Ovary (tissue), 9 donors: Measurements from ENCODE around the gene ATPAF1. TPM values are rescaled to one million over a fixed set of nuclear protein-coding genes. Genes with fewer than 3 reads are reported as not detected.

Experiments
- DNase-seq, 5 donors: peaks; one replicate each; pipeline ENCODE4 v3.0.0-alpha.2; 2019 to 2020
- H3K27ac ChIP-seq, 2 donors: fragments of 200-600 bp; one replicate each; pipeline versions ENCODE4 v1.5.1 to v1.8.0; 2019 to 2022
- H3K27me3 ChIP-seq: fragments of 200-600 bp; one replicate; pipeline ENCODE4 v1.8.0; 2022
- H3K36me3 ChIP-seq: fragments of 200-600 bp; sonication (generic); one replicate; pipeline ENCODE4 v1.5.1; 2019
- H3K4me1 ChIP-seq: one replicate; pipeline ENCODE4 v1.8.1; 2013; ENCODE audit warnings: mild to moderate bottlenecking, moderate library complexity; ENCODE audit not compliant: insufficient read depth
- H3K4me3 ChIP-seq: fragments of 200-600 bp; sonication (generic); one replicate; pipeline ENCODE4 v1.5.1; 2017
- H3K9me3 ChIP-seq, 2 donors: fragments of 200-600 bp in 1 of 2; sonication (generic) in 1 of 2; one replicate each; pipeline versions ENCODE4 v1.5.1 to v1.8.1; 2013 to 2019; ENCODE audit warnings: mild to moderate bottlenecking in 1 of 2, moderate library complexity in 1 of 2
- EP300 ChIP-seq: sonication (generic); formaldehyde crosslinking; IDR thresholded peaks from one replicate; pipeline ENCODE4 v1.6.1; 2017; ENCODE audit warnings: antibody characterized with exemption
- POLR2A ChIP-seq: fragments of 450-650 bp; IDR thresholded peaks from one replicate; pipeline ENCODE4 v1.6.1; 2017; ENCODE audit warnings: antibody characterized with exemption, mild to moderate bottlenecking, moderate library complexity
- WGBS, 3 donors: extraction: QIAGEN DNeasy Blood & Tissue Kit in 1 of 3; methylation state at CpG; one replicate each; pipeline versions ENCODE4 v1.1.5 to v1.1.7; 2013 to 2017; 5-methylcytosine and 5-hydroxymethylcytosine counted together
- intact Hi-C, 4 donors: fragments of 100-400 bp; cut with DNase I; formaldehyde crosslinking; loops; one replicate each; pipeline versions ENCODE4 v1.11.0 to v1.15.1; 2022 to 2023
- polyA plus RNA-seq, 2 donors: library from polyadenylated mRNA; stranded (reverse); fragments of 200-250 nt in 1 of 2; fragments of 350-450 nt in 1 of 2; fragmentation: Illumina TruSeq in 1 of 2; extraction: RNeasy Lipid Tissue Mini Kit (QIAGEN cat#74804) in 1 of 2; gene quantifications; one replicate each; pipeline ENCODE4 v1.2.3, GENCODE V29; 2013 to 2014
- total RNA-seq, 7 donors: library from RNA; depleted of rRNA in 2 of 7; stranded (reverse); fragments of >200 nt in 2 of 7; fragmentation: NEBNext Ultra II Directional in 3 of 7; extraction: Animal tissue kit (Norgen Biotek cat#: 25700) in 3 of 7; gene quantifications; one replicate each; pipeline versions ENCODE4 v1.1.0 to v1.2.4, GENCODE V29; 2016 to 2023
- TF ChIP-seq, protein P1 (sequence below), 3 donors: fragments of 450-650 bp in 2 of 3; fragments of 200-600 bp in 1 of 3; IDR thresholded peaks; one replicate each; pipeline versions ENCODE4 v1.5.1 to v1.8.0; 2016 to 2022; ENCODE audit warnings: antibody characterized with exemption in 3 of 3, mild to moderate bottlenecking in 1 of 3
- donor health status: DM: no; HTN: no; CAD: no; lungs with moderate emphysema.
- donor health status: DM: no; HTN: no; CAD: no.
- donor health status: Bipolar disorder and iron deficiency.
- donor health status: DM: yes; HTN: yes; CAD: no.
- donor health status: DM: no; HTN: no; CAD: no.
- donor health status: DM: yes; HTN: yes; CAD: no.

Gene ATPAF1
- total and polyA plus RNA-seq, 9 donors, result 21.9 to 88.0 (median 29.3) TPM

DNA sequence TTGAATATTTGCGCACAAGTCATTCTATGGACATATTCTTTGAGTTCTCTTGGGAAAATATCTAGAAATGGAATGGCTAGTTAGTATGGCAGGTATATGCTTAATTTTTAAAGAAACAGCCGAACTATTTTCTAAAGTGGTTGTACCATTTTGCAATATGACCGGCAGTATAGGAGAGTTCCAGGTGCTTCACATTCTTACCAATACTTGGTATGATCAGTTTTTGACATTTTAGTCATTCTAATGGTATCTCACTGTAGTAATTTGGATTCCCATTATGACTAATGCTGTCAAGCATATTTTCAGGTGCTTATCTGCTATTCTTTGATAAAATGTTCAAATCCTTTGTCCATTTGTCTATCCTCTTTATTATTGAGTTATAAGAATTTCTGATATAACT, 20.6 kb downstream of the ATPAF1 start:
- 97 to 98% (median 97%) methylated on average over 3 of the region's 3 CpGs for WGBS, 3 donors
- no peak overlapping the region for H3K4me3 ChIP-seq
- peaks cover 0 to 9% of the 10 kb centered on the region in 2 donors for H3K9me3 ChIP-seq
- TF ChIP-seq, protein P1, sequence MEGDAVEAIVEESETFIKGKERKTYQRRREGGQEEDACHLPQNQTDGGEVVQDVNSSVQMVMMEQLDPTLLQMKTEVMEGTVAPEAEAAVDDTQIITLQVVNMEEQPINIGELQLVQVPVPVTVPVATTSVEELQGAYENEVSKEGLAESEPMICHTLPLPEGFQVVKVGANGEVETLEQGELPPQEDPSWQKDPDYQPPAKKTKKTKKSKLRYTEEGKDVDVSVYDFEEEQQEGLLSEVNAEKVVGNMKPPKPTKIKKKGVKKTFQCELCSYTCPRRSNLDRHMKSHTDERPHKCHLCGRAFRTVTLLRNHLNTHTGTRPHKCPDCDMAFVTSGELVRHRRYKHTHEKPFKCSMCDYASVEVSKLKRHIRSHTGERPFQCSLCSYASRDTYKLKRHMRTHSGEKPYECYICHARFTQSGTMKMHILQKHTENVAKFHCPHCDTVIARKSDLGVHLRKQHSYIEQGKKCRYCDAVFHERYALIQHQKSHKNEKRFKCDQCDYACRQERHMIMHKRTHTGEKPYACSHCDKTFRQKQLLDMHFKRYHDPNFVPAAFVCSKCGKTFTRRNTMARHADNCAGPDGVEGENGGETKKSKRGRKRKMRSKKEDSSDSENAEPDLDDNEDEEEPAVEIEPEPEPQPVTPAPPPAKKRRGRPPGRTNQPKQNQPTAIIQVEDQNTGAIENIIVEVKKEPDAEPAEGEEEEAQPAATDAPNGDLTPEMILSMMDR (IDR thresholded peaks at IDR 0.05), result no peak
- TF ChIP-seq POLR2A, result no peak
- no peak for TF ChIP-seq EP300
- no peaks in the 10 kb centered on the region for H3K36me3 ChIP-seq
- H3K27me3 ChIP-seq, result no peaks in the 10 kb centered on the region
- no peak overlapping the region for H3K27ac ChIP-seq
- intact Hi-C loops, result no loop called here
- peaks cover 2% of the 10 kb centered on the region for H3K4me1 ChIP-seq
- no peak for DNase-seq

DNA sequence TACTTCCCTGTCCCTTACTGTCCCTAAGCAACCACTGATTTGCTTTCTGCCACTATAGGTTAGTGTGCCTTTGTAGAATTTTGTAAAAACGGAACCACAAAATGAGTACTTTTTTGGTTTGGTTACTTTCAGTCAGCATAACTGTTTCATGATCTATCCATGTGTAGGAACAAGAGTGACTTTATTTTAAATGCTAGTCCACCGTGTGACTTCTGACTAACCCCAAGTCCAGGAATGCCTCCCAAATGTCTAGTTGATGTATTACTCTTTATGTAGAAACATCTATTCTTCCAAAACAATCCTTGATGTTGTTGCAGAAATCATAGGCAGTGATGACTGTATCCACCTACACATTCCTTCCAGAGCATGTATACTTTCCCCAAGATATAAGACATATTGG, 21.3 kb downstream of the ATPAF1 start:
- H3K36me3 ChIP-seq, result no peaks in the 10 kb centered on the region

DNA sequence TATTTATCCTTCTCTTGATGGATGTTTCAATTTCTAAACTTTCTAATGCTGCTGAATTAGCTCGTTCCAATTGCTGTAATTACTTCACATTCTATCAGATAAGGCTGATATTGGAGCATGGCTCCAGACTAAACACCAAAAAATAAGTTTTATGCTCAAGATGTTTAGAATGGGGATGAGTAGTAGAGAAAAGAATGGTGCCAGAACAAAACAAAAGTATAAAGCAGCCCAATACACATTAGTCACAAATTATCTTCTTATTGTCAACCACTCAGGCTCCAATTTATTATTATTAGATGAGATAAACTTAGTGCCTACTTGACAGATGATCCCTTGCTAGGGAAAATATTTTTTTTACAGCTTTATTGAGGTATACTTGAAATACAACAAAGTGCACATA, 21.8 kb downstream of the ATPAF1 start:
- Histone ChIP-seq H3K4me1 (peaks cover 2% of the 10 kb centered on the region), H3K9me3 (peaks cover 0 to 9% of the 10 kb centered on the region in 2 donors), H3K27ac (no peak overlapping the region), H3K36me3 (no peaks in the 10 kb centered on the region), H3K4me3 (no peak overlapping the region), H3K27me3 (no peaks in the 10 kb centered on the region)
- TF ChIP-seq, protein P1 (IDR thresholded peaks at IDR 0.05), result no peak
- no peak for TF ChIP-seq POLR2A
- TF ChIP-seq EP300, result no peak
- 56 to 64% (median 57%) methylated on average over 1 of the region's 1 CpG for WGBS, 3 donors
- DNase-seq, result no peak
- intact Hi-C loops, result no loop called here

More for the DNA sequence above, 21.3 kb downstream of the ATPAF1 start:
- H3K4me1 ChIP-seq, result peaks cover 2% of the 10 kb centered on the region
- H3K27ac ChIP-seq, result no peak overlapping the region
- no peak for DNase-seq
- no peak overlapping the region for H3K4me3 ChIP-seq
- peaks cover 0 to 9% of the 10 kb centered on the region in 2 donors for H3K9me3 ChIP-seq
- no peaks in the 10 kb centered on the region for H3K27me3 ChIP-seq
- intact Hi-C loops, result no loop called here
- TF ChIP-seq POLR2A, result no peak
- TF ChIP-seq, protein P1 (IDR thresholded peaks at IDR 0.05), result no peak
- TF ChIP-seq EP300, result no peak
- WGBS, 3 donors, result 89 to 93% (median 93%) methylated on average over 2 of the region's 2 CpGs

DNA sequence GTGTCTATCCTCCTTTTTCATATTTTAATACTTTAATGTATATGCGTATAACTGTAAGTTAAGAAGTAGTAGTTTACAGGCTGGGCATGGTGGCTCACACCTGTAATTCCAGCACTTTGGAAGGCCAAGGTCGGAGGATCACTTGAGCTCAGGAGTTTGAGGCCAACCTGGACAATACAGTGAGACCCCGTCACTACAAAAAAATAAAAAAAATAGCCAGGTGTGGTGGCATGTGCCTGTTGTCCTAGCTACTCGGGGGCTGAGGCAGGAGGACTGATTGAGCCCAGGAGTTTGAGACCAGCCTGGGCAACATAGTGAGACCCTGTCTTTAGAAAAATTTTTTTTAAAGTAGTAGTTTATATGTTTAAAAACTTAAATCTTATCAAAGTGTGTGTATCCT, 22.3 kb downstream of the ATPAF1 start:
- peaks cover 0 to 9% of the 10 kb centered on the region in 2 donors for H3K9me3 ChIP-seq
- no peak overlapping the region for H3K4me3 ChIP-seq
- no peaks in the 10 kb centered on the region for H3K36me3 ChIP-seq
- WGBS, 3 donors, result 80 to 96% (median 95%) methylated on average over 4 of the region's 4 CpGs
- intact Hi-C loops, result no loop called here
- TF ChIP-seq POLR2A, result no peak
- no peak for TF ChIP-seq EP300
- TF ChIP-seq, protein P1 (IDR thresholded peaks at IDR 0.05), result no peak
- H3K27ac ChIP-seq, result no peak overlapping the region
- DNase-seq, result no peak
- H3K4me1 ChIP-seq, result peaks cover 2% of the 10 kb centered on the region
- H3K27me3 ChIP-seq, result no peaks in the 10 kb centered on the region
